ENCODE measurements around the gene RPRD1A.
"Not testable (repeated sequence)": the region's sequence is repeated elsewhere in the genome, so short reads cannot be mapped to it uniquely, and the experiment has no call there.

The RPRD1A gene

DNA sequence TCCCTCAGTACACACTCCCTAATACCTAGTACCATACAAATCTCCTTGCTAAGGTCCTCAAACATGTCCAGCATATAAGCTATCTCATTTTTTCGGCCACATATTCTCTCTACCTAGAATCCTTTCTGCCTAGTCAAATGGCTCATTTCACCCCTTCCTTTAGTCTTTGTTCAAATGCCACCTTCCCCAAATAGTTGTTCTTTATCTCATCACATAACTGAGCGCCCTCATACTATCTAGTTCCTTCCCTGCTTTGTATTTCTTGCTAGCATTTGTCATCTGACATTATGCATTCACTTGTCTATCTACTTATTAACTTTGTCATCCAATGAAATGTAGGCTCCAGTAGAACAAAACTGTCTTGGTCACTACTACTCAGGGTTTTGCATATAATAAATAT is 35.5 kb downstream of the RPRD1A start:
- no peak overlapping the region for H3K4me3 ChIP-seq (ENCODE audit: low read length)
- no peak for DNase-seq (ENCODE audit: low read depth)
- TF ChIP-seq, protein P1, sequence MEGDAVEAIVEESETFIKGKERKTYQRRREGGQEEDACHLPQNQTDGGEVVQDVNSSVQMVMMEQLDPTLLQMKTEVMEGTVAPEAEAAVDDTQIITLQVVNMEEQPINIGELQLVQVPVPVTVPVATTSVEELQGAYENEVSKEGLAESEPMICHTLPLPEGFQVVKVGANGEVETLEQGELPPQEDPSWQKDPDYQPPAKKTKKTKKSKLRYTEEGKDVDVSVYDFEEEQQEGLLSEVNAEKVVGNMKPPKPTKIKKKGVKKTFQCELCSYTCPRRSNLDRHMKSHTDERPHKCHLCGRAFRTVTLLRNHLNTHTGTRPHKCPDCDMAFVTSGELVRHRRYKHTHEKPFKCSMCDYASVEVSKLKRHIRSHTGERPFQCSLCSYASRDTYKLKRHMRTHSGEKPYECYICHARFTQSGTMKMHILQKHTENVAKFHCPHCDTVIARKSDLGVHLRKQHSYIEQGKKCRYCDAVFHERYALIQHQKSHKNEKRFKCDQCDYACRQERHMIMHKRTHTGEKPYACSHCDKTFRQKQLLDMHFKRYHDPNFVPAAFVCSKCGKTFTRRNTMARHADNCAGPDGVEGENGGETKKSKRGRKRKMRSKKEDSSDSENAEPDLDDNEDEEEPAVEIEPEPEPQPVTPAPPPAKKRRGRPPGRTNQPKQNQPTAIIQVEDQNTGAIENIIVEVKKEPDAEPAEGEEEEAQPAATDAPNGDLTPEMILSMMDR (IDR thresholded peaks at IDR 0.05; ENCODE audit: insufficient read depth, low read depth, low read length, missing control alignments) = no peak

DNA sequence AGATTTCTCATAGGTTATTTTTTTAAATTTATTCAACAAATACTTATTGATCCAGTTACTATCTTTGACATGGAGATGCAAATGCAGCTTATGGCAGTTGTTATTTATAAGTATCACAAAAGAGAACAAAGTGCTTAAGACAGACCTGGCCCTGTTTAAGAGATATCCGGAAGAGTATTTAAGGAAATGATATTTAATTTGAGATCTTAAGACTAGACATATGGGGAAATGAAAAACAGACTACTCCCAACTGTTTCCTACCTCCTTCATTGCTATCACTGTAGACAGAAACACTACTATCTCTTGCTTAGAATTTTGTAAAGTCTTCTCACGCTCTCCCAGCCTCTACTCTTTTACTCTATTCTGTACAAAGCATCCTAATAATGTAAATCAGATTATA is 36.0 kb downstream of the RPRD1A start:
- no peak overlapping the region for H3K4me3 ChIP-seq (ENCODE audit: low read length)
- DNase-seq (ENCODE audit: low read depth) = no peak
- TF ChIP-seq, protein P1 (IDR thresholded peaks at IDR 0.05; ENCODE audit: insufficient read depth, low read depth, low read length, missing control alignments) = no peak

DNA sequence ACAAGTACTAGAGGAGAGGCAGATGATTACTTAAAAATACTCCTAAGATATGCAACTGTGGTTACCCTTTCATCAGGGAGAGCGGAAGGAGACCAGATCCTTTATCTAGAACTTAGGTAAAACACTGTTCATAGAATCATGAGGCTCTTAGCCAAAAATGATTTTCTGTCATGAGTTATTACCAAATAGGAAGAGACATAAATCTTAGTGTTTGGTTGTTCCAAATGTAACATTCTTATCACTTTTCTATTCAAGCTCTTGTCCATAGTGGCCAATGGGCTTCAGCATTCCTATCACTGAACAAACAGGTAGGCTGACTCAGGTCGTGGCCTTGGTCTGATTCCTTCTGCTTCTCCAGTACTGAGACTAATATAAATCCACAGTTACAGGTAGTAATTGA is 38.5 kb downstream of the RPRD1A start:
- TF ChIP-seq, protein P1 (IDR thresholded peaks at IDR 0.05; ENCODE audit: insufficient read depth, low read depth, low read length, missing control alignments) = no peak
- DNase-seq (ENCODE audit: low read depth) = no peak
- H3K4me3 ChIP-seq (ENCODE audit: low read length) = no peak overlapping the region

DNA sequence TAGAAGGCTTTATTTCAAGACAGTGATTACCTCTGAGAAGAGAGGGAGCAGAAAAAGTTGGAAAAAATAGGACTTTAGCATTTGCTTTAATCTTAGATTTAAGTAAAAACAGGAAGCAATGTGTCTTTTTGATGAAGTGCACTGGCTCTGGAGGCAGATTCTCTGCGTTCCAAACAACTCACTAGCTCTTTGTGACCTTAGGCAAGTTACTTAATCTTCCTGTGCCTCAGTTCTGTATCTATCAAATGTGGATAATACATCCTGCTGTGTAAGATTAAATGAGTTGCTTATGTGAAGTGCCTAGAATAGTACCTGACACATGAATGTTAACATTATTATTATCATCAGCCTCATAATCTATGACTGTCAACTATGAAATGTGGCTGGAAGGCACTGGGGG is 42.3 kb downstream of the RPRD1A start:
- H3K4me3 ChIP-seq (ENCODE audit: low read length) = no peak overlapping the region
- no peak for DNase-seq (ENCODE audit: low read depth)
- TF ChIP-seq, protein P1 (IDR thresholded peaks at IDR 0.05; ENCODE audit: insufficient read depth, low read depth, low read length, missing control alignments) = no peak

DNA sequence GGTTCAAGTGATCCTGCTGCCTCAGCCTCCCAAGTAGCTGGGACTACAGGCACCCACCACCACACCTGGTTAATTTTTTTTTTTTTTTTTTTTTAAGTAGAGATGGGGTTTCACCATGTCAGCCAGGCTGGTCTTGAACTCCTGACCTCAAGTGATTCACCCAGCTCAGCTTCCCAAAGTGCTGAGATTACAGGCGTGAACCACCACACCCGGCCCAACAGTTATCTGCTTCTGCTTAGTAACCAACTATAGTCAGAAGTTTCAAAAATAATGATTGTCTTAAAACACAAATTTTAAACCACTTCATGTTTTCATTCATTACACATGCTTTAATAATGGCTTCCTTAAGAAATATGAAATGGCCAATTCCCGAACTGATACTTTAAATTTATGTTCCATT is 43.1 kb downstream of the RPRD1A start:
- H3K4me3 ChIP-seq (ENCODE audit: low read length); DNase-seq (ENCODE audit: low read depth): not testable (repeated sequence)

DNA sequence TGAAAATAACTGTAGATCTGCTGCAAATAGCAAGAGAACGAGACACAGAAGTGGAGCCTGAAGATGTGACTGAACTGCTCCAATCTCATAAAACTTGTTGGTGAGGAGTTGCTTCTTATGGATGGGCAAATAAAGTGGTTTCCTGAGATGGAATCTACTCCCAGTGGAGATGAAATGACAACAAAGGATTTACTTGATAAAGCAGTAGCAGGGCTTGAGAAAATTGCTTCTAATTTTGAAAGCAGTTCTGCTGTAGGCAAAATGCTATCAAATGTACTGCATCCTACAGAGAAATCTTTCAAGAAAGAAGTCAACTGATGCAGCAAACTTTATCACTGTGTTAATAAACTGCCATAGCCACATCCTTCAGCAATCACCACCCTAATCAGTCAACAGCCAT is 44.0 kb downstream of the RPRD1A start:
- TF ChIP-seq, protein P1 (IDR thresholded peaks at IDR 0.05; ENCODE audit: insufficient read depth, low read depth, low read length, missing control alignments) = no peak
- DNase-seq (ENCODE audit: low read depth) = no peak
- H3K4me3 ChIP-seq (ENCODE audit: low read length) = no peak overlapping the region

DNA sequence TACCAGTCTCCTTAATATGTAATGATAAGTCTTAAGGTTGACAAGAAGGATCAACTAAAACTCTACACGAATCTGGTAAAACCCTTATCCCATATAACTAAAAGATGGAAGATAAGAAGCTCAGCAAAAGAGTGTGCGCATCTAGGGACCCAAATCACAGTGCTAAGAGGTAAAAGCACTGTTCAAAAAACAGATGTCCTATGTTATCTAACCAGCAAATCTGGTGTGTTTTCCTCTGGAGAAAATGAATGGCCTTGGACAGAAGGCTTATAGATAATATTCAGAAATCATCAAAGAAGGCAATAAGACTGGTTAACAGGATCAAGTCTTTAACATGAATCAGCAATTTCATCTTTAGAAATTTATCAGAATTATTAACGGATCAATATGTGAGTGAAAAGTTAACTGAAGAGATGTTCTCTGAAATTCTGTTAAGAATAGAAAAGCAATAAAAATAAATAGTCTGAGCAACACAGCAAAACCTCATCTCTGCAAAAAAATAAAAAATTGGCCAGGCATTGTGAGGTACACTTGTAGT is 47.1 kb downstream of the RPRD1A start:
- H3K4me3 ChIP-seq (ENCODE audit: low read length) = no peak overlapping the region
- TF ChIP-seq, protein P1 (IDR thresholded peaks at IDR 0.05; ENCODE audit: insufficient read depth, low read depth, low read length, missing control alignments) = no peak
- DNase-seq (ENCODE audit: low read depth) = no peak

All from epithelial cell of esophagus (primary cell).